Right atrium auricular region (tissue), 2 donors: ENCODE data around the gene SIAH3. TPM values are rescaled to one million over a fixed set of nuclear protein-coding genes. Genes with fewer than 3 reads are reported as not detected.
A peak's percentile ranks its signal among the peaks of the same experiment; 100 is the strongest.

Experiments
- DNase-seq: peaks from one replicate; pipeline ENCODE4 v3.0.0-alpha.2; 2019; ENCODE audit warnings: low spot score
- H3K27ac ChIP-seq, 2 donors: fragments of 200-600 bp; sonication (generic); 1 replicate in 1 of 2; 2 replicates in 1 of 2; pipeline ENCODE4 v1.5.1; 2016 to 2019
- H3K27me3 ChIP-seq, 2 donors: fragments of 200-600 bp; sonication (generic); one replicate each; pipeline versions ENCODE4 v1.5.1 to v1.6.0; 2017 to 2019
- H3K36me3 ChIP-seq: fragments of 200-600 bp; sonication (generic); one replicate; pipeline ENCODE4 v1.5.1; 2016
- H3K4me1 ChIP-seq, 2 donors: fragments of 200-600 bp; sonication (generic); one replicate each; pipeline versions ENCODE4 v1.5.1 to v1.6.0; 2017 to 2019
- H3K4me3 ChIP-seq, 2 donors: fragments of 200-600 bp; sonication (generic); 1 replicate in 1 of 2; 2 replicates in 1 of 2; pipeline ENCODE4 v1.5.1; 2017 to 2019; ENCODE audit warnings: mild to moderate bottlenecking in 1 of 2, moderate library complexity in 1 of 2
- H3K9me3 ChIP-seq, 2 donors: fragments of 200-600 bp; sonication (generic); one replicate each; pipeline ENCODE4 v1.5.1; 2019
- total RNA-seq, 2 donors: library from RNA; depleted of rRNA; stranded (reverse); fragments of >200 nt; gene quantifications; one replicate each; pipeline ENCODE4 v1.1.0, GENCODE V29; 2016
- TF ChIP-seq, protein P1 (sequence below), 2 donors: fragments of 200-600 bp; sonication (generic); IDR thresholded peaks; one replicate each; pipeline ENCODE4 v1.5.1; 2019; ENCODE audit warnings: antibody characterized with exemption in 2 of 2

The SIAH3 gene, protein sequence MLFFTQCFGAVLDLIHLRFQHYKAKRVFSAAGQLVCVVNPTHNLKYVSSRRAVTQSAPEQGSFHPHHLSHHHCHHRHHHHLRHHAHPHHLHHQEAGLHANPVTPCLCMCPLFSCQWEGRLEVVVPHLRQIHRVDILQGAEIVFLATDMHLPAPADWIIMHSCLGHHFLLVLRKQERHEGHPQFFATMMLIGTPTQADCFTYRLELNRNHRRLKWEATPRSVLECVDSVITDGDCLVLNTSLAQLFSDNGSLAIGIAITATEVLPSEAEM
- total RNA-seq: not detected

DNA sequence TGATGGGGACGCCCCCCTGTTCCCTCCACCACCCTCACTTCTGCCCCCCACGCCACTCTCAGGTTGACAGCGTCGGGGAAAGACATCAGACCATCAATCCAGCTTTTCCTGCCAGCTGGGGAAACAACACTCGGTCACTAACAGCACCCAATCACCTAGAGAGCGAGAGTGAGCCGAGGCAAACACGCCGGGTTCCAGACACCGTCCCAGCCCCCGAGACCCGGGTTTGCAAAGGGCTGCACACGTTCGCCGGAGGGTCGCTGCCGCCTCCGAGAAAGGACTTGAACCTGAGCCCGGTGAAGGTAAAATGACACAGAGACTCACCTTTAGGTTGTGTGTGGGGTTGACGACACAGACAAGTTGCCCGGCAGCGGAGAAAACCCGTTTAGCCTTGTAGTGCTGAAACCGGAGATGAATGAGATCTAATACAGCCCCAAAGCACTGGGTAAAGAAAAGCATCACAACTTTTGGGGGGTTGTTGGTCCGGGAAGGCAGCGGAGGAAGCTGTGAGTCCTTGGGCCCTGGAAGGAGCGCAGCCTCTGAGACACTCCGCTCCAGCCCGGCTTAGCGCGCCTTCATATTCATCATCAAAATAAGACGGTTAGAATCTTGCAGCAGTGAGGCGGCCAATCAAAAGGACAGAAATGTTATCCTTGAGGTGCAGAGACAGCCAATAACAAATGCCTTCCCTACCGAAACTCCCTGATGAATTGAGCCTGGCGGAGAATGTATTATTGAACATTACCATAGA lies at the start of gene SIAH3:
Gene SIAH3 (minus strand): TSS at position 583 of the 751 bp plus-strand sequence. CDS start 124 bp downstream, at position 459.
- TF ChIP-seq, protein P1, sequence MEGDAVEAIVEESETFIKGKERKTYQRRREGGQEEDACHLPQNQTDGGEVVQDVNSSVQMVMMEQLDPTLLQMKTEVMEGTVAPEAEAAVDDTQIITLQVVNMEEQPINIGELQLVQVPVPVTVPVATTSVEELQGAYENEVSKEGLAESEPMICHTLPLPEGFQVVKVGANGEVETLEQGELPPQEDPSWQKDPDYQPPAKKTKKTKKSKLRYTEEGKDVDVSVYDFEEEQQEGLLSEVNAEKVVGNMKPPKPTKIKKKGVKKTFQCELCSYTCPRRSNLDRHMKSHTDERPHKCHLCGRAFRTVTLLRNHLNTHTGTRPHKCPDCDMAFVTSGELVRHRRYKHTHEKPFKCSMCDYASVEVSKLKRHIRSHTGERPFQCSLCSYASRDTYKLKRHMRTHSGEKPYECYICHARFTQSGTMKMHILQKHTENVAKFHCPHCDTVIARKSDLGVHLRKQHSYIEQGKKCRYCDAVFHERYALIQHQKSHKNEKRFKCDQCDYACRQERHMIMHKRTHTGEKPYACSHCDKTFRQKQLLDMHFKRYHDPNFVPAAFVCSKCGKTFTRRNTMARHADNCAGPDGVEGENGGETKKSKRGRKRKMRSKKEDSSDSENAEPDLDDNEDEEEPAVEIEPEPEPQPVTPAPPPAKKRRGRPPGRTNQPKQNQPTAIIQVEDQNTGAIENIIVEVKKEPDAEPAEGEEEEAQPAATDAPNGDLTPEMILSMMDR (IDR thresholded peaks at IDR 0.05): no peak
- H3K9me3 ChIP-seq: peaks cover 0 to 11% of the 10 kb centered on the region in 2 donors
- peak within 1 kb of the TSS; percentile 17 to 39 for H3K4me3 ChIP-seq
- no peak within 1 kb of the TSS for H3K27ac ChIP-seq
- H3K36me3 ChIP-seq: no peaks in the 10 kb centered on the region
- peaks cover 0 to 18% of the 10 kb centered on the region in 2 donors for H3K4me1 ChIP-seq
- DNase-seq: no peak
- no peaks in the 10 kb centered on the region for H3K27me3 ChIP-seq

DNA sequence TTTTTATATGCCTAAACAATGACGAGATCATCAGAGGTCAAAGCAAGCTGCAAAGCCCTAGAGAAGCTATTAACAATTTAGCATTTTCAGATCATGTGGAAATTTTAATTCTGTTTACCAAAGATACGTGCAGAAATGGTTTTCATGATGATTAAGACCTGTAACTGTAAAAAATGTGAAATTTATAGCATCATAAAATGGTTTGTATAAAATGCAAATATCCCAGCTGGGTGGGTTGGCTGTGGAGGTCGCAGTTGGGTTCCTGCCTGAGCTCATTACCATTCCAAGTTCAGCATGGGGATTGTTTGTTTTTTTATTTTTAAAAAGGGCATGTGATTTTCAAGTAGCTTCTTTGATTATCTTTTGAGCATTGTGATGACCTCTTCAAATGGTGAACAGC lies 47.9 kb upstream of the SIAH3 start:
- Histone ChIP-seq H3K4me3 (no peak overlapping the region), H3K27ac (no peak overlapping the region), H3K4me1 (no peaks in the 10 kb centered on the region), H3K36me3 (no peaks in the 10 kb centered on the region), H3K27me3 (no peaks in the 10 kb centered on the region), H3K9me3 (no peaks in the 10 kb centered on the region)
- no peak for DNase-seq
- TF ChIP-seq, protein P1 (IDR thresholded peaks at IDR 0.05): no peak

DNA sequence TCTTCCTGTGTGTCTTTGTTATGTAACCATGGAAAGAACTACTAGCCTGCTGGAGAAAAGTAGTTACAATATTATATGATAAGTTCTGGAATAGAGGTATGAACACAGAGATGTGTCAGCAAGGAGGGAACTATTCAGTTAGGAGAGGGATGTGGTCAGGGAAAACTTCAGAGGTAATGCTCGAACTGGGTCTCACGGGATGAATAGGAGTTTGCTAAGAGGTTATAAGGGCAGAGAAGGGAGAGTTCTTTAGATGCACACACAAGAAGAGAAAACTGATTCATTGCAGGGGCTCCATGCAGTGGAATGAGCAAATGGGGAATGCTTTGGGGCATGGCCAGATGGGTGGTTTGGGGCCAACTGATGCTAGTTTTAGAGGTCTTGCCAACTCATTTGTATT lies 46.0 kb upstream of the SIAH3 start:
- H3K4me3 ChIP-seq: no peak overlapping the region
- no peak for DNase-seq
- H3K27ac ChIP-seq: no peak overlapping the region
- no peaks in the 10 kb centered on the region for H3K9me3 ChIP-seq
- H3K4me1 ChIP-seq: no peaks in the 10 kb centered on the region
- H3K27me3 ChIP-seq: no peaks in the 10 kb centered on the region
- H3K36me3 ChIP-seq: no peaks in the 10 kb centered on the region
- TF ChIP-seq, protein P1 (IDR thresholded peaks at IDR 0.05): no peak

DNA sequence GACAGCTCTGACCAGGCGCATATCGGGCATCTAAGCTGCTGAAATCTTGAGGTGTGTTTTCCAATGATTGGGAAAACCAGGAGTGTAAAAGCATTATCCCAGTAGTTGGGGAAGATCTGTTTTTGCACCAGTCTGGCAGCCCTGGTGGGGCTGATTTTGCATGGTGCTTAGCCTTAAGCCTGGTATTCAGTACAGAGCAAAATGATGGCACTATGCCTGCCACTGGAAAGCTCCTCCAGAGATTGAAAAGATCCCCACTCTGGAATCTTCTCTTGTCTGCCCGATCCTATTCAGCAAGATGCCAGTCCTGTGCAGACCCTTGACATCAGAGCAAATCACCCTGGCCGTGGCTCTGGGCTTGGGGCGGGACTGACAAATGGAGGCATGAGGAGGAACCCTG lies 44.7 kb upstream of the SIAH3 start:
- H3K27me3 ChIP-seq: no peaks in the 10 kb centered on the region
- no peak overlapping the region for H3K4me3 ChIP-seq
- no peaks in the 10 kb centered on the region for H3K9me3 ChIP-seq
- no peak overlapping the region for H3K27ac ChIP-seq
- TF ChIP-seq, protein P1 (IDR thresholded peaks at IDR 0.05): no peak
- no peaks in the 10 kb centered on the region for H3K36me3 ChIP-seq
- H3K4me1 ChIP-seq: no peaks in the 10 kb centered on the region
- no peak for DNase-seq

DNA sequence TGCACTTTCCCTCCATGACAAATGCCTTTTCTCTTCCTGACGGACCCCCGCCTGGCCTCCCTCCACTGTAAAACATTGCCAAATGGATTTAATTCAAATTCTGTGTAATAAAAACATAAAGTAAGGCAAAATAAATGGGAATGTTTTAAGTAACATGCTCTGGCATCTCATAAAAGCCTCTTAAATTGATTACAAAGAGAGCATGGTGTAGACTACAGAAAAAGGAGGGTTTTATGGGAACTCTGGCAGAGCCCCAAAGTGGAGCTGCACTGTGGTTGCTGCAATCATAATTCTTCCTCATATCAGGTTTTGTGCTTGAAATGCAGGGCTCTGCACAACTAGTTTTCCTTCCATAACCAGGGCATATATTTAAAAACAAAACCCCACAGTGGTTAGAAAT lies 44.3 kb upstream of the SIAH3 start:
- no peaks in the 10 kb centered on the region for H3K36me3 ChIP-seq
- H3K27ac ChIP-seq: no peak overlapping the region
- no peaks in the 10 kb centered on the region for H3K9me3 ChIP-seq
- H3K27me3 ChIP-seq: no peaks in the 10 kb centered on the region
- H3K4me3 ChIP-seq: no peak overlapping the region
- DNase-seq: no peak
- TF ChIP-seq, protein P1 (IDR thresholded peaks at IDR 0.05): no peak
- no peaks in the 10 kb centered on the region for H3K4me1 ChIP-seq
